Embryonic facial prominence (tissue), 1 donor: ENCODE results near the gene TMEM120B.

Experiments used
- DNase-seq: peaks from one replicate; pipeline ENCODE4 v3.0.0-alpha.2; 2016; ENCODE audit errors: extremely low spot score

The TMEM120B gene

GRCh38 chr12:121792607-121793439 lies 80.3 kb downstream of the TMEM120B start:
- DNase-seq = no peak

- no peak for DNase-seq
Observed at GRCh38 chr12:121793440-121793837, 80.9 kb downstream of the TMEM120B start, which contains the start of gene RHOF. Gene RHOF (minus strand): TSS chr12:121793688. CDS start chr12:121793633, 55 bp downstream.

- DNase-seq = no peak
Observed at GRCh38 chr12:121793838-121794533, 81.4 kb downstream of the TMEM120B start.

- DNase-seq = no peak
Observed at GRCh38 chr12:121794534-121795033, 82.0 kb downstream of the TMEM120B start.

- no peak for DNase-seq
Observed at GRCh38 chr12:121795034-121795968, 82.7 kb downstream of the TMEM120B start.

GRCh38 chr12:121796855-121797751 lies 84.6 kb downstream of the TMEM120B start:
- DNase-seq = no peak

- DNase-seq = no peak
Observed at GRCh38 chr12:121797937-121798786, 85.6 kb downstream of the TMEM120B start.

GRCh38 chr12:121798787-121799155 lies 86.2 kb downstream of the TMEM120B start:
- DNase-seq = no peak

- DNase-seq = no peak
Observed at GRCh38 chr12:121799156-121799841, 86.7 kb downstream of the TMEM120B start.

GRCh38 chr12:121799842-121800693 lies 87.5 kb downstream of the TMEM120B start:
- DNase-seq = no peak

- DNase-seq = no peak
Observed at GRCh38 chr12:121800694-121801594, 88.4 kb downstream of the TMEM120B start.

- DNase-seq = no peak
Observed at GRCh38 chr12:121801595-121802484, 89.3 kb downstream of the TMEM120B start.

GRCh38 chr12:121802485-121802842 lies 89.9 kb downstream of the TMEM120B start:
- no peak for DNase-seq

GRCh38 chr12:121802843-121803698 lies 90.5 kb downstream of the TMEM120B start:
- peak; percentile 94 for DNase-seq

- DNase-seq = no peak
Observed at GRCh38 chr12:121803861-121804416, 91.4 kb downstream of the TMEM120B start, which contains the start of gene SETD1B. Gene SETD1B (plus strand): TSS chr12:121804009. CDS start chr12:121804738, 729 bp downstream.
